Jurkat, Clone E6-1 (cell line): ENCODE measurements around the gene CATSPERE.
"Not testable (repeated sequence)": the region's sequence is repeated elsewhere in the genome, so short reads cannot be mapped to it uniquely, and the experiment has no call there.

ENCODE experiments used
- DNase-seq: peaks from one replicate; pipeline ENCODE4 v3.0.0-alpha.2; 2011; ENCODE audit warnings: low read depth, low spot score
- H3K4me3 ChIP-seq: 2 replicates; pipeline ENCODE4 v1.5.1; 2011; ENCODE audit warnings: mild to moderate bottlenecking, low read length, control low read depth, moderate library complexity

Gene CATSPERE

DNA sequence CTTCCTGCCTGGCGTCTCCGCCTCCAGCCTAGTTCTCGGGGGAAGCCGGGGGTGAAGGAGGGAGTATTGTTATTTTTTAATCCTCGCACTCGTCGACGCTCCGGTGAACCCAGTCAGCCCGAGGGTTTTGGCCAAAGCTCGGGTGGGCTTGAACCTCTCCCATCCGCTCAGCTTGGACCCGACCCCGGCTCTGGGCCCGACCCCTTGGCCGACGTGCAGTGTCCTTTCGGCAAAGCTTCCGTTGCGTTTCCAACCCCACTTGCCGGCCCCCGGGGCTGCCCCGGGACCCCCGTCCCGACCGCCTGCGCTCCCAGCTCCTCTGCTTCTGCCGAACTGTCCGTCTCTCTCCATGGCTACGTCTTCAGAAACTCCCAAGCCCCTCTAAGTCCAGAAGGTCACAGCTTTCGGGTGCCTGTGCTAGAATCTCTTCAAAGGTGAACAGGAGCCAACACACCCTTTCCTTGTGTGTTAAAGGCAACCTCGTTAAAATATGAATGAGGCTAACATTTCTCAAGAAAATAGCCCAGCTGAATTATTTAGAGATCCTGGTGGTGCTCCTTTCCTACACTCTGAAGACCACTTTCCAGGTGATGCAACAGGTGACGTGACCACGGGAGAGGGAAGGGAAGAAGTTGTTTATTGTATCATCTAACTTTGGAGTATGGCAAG, 192.5 kb downstream of the CATSPERE start:
- H3K4me3 ChIP-seq: peak overlapping the region; percentile 86
- no peak for DNase-seq

DNA sequence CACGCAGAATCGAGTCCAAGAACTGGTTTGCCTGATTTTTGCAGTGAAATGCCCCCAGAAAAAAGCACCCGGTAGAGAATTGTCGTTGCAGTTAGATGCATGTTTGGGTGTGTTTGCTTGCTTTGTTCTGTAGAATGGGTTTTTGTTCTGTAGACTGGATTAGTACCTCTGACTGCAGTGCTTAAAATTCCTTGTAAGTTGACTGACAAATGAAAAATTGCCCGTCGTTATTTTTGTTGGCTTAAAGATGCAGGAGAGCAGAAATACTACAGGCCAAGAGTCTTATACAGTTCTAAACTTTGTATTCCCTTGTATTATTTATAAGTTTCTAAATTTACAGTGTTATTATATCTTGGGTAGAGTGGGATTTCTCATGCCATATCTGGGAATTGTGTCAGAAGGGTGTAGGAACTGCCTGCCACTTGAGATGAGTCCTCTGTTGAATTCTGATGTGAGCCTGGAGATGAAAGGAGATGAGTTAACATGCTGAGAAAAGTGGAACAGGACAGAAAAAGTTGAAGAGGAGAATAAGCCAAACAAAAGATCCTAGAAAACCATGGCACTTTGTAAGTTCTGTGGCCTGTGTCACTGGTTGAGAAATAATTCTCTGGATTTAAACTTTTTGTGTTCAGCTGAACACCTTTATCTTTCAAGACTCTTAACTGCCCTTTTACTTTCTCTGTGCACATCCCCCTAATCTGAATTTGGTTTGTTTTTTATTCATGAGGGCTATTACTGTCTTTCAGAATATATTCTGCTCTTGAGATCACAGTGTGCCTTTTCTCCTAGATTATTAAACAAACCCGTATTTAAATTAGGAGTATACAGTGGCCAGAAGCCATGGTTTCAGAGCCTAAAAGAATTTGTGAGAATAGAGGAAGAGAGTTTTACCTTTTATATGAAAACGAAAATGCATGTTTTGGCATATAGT, 193.3 kb downstream of the CATSPERE start:
- H3K4me3 ChIP-seq: peak overlapping the region; percentile 86
- no peak for DNase-seq

- H3K4me3 ChIP-seq: no peak overlapping the region
- no peak for DNase-seq
These were observed 194.1 kb downstream of the CATSPERE start for GRCh38 chr1:244655186-244655585.

- DNase-seq: no peak
- no peak overlapping the region for H3K4me3 ChIP-seq
These were observed 196.3 kb downstream of the CATSPERE start for GRCh38 chr1:244657421-244657820.

- no peak for DNase-seq
- no peak overlapping the region for H3K4me3 ChIP-seq
These were observed 198.6 kb downstream of the CATSPERE start for GRCh38 chr1:244659694-244660093.

- no peak overlapping the region for H3K4me3 ChIP-seq
- no peak for DNase-seq
These were observed 199.5 kb downstream of the CATSPERE start for GRCh38 chr1:244660595-244660994.

DNA sequence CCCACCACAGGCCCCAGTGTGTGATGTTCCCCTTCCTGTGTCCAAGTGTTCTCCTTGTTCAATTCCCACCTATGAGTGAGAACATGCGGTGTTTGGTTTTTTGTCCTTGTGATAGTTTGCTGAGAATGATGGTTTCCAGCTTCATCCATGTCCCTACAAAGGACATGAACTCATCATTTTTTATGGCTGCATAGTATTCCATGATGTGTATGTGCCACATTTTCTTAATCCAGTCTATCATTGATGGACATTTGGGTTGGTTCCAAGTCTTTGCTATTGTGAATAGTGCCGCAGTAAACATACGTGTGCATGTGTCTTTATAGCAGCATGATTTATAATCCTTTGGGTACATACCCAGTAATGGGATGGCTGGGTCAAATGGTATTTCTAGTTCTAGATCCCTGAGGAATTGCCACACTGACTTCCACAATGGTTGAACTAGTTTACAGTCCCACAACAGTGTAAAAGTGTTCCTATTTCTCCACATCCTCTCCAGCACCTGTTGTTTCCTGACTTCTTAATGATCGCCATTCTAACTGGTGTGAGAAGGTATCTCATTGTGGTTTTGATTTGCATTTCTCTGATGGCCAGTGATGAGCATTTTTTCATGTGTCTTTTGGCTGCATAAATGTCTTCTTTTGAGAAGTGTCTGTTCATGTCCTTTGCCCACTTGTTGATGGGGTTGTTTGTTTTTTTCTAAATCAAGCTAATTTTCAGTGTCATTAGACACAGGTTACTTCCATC, 200.7 kb downstream of the CATSPERE start:
- DNase-seq, H3K4me3 ChIP-seq: not testable (repeated sequence)

DNA sequence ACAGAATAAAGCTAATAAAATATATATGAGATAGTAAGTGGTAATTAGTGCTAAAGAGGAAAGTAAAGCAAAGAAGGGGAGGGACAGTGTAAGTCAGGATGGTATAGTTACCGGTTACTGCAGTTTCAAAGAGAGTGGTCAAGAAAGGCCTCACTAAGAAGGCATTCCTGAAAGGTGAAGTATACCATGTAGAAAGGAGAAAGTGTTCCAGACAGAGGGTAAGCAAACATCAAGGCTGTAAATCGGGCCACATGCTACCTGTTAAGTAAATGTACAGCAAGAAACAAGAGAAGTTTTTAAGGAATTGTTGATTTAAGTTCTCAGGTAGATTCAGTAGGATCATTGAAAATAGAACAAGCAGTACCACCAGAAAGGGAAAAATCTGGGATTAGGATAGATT, 201.5 kb downstream of the CATSPERE start:
- no peak overlapping the region for H3K4me3 ChIP-seq
- no peak for DNase-seq

GRCh38 chr1:244664353-244664752, 203.3 kb downstream of the CATSPERE start:
- no peak overlapping the region for H3K4me3 ChIP-seq
- DNase-seq: no peak

GRCh38 chr1:244665771-244666217, 204.7 kb downstream of the CATSPERE start:
- DNase-seq: no peak
- no peak overlapping the region for H3K4me3 ChIP-seq

GRCh38 chr1:244666672-244667418, 205.8 kb downstream of the CATSPERE start:
- not testable (repeated sequence) for H3K4me3 ChIP-seq, DNase-seq

DNA sequence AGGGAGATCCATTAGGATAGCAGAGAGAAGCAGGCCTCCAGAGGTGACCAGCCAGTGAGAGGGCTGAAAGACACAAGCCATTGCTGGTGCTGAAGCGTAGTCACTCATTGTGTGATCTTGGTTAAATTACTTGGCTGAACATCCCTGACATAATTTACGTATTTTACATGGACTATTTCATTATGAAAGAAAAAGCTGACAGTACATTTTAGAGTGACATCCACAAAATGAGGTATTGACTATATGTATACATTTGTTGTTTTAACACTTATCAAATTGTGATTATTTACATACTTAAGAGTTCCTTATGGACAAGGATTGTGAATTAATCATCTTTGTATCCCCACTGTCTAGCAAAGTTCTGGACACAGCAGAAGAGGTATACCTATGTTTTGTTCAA, 206.7 kb downstream of the CATSPERE start:
- no peak for DNase-seq
- H3K4me3 ChIP-seq: no peak overlapping the region

DNA sequence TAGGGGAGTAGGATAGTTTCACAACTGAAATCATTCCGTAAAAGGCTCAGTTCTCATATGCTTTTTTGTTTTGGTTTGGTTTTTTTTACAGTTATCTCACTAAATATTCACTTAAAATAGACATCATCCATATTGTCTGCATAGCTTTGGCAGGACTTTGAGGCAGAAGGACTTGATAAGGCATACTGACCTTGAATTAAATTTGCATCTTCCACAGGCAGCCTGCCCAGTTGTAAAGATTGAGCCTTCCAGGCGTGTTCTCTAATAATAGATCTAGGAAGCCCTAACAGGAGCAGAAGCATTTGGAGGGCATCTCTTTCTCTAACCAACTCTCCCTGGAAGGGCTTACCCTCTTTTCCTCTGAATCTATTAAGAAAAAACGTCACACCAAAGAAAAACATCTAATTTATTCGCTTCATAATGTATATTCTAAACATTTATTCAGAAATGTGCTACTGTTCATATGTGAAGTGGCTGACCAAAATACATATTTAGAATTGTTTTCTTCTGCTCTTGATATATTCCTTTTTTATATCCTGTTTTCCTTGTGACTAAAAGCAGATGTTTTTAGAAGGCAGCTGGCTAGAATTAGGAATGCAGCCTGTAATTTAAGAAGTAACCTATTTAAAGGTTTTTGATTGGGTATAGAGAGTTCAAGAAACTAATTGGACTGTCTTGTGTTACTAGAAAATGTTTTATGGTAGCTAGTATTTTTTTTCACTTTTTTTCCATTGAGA, 212.0 kb downstream of the CATSPERE start:
- no peak overlapping the region for H3K4me3 ChIP-seq

DNA sequence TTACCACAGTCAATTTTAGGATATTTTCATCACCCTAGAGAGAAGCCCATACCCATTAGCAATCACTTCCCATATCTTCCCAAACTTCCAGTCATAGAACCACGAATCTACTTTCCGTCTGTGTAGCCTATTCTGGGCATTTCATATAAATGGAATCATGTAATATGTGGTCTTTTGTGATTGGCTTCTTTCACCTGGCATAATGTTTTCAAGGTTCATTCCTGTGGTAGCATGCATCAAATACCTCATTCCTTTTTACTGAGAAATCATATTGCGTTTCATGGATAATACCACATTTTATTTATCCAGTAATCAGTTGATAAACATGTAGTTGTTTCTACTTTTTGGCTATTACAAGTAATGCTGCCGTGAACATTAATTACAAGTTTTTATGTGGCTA, 213.4 kb downstream of the CATSPERE start:
- no peak overlapping the region for H3K4me3 ChIP-seq
- no peak for DNase-seq

More for the DNA sequence above, 212.0 kb downstream of the CATSPERE start:
- no peak for DNase-seq

GRCh38 chr1:244675167-244675566, 214.1 kb downstream of the CATSPERE start:
- H3K4me3 ChIP-seq: no peak overlapping the region
- DNase-seq: no peak

- H3K4me3 ChIP-seq: no peak overlapping the region
- DNase-seq: no peak
These were observed 217.6 kb downstream of the CATSPERE start for GRCh38 chr1:244678697-244679096.

DNA sequence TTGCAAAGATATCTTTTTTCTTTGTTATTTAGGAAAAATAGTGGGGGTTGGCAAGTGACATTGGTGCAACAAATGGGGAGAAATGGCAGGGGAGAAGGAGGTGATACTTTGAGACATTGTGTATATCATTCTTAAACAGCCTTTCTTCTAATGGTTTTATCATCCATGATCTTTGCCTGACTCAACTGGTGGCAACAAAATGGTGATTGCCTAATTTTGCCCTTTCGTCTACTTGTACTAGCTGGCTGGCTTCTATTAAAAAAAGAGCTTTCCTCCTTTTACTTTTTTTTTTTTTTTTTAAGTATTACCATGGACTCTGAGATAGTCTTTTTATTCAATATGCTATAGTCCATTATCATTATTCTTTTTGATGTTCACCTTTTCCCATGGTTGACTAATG, 219.6 kb downstream of the CATSPERE start:
- DNase-seq: no peak
- H3K4me3 ChIP-seq: no peak overlapping the region

- not testable (repeated sequence) for DNase-seq, H3K4me3 ChIP-seq
These were observed 221.0 kb downstream of the CATSPERE start for GRCh38 chr1:244682087-244682486.
